CD4-positive, alpha-beta T cell treated with Interleukin-17A for 1 hour (primary cell): ENCODE measurements around the gene CPE.

ENCODE experiments used
- DNase-seq: peaks from one replicate; pipeline ENCODE4 v3.0.0-alpha.2; 2020

The CPE gene

DNA sequence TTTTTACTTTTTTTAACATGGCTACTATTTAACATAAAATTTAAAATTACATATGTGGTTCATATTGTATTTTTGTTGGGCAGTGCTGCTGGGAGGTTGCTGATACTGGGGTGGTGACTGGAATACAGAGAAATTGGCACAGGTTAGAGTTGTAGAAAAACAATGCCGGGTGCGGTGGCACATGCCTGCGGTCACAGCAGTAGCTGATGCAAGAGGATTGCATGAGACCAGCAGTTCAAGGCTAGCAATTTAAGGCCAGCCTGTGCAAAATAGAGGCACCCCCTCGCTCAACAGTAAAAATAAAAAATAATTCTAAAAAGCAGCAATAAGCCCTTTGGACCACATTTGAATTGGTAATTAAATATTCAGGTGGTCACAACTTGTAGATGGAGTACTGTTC, 11.8 kb upstream of the CPE start:
- DNase-seq = no peak

- DNase-seq = no peak
Measured at GRCh38 chr4:165368114-165368513, 10.7 kb upstream of the CPE start.

DNA sequence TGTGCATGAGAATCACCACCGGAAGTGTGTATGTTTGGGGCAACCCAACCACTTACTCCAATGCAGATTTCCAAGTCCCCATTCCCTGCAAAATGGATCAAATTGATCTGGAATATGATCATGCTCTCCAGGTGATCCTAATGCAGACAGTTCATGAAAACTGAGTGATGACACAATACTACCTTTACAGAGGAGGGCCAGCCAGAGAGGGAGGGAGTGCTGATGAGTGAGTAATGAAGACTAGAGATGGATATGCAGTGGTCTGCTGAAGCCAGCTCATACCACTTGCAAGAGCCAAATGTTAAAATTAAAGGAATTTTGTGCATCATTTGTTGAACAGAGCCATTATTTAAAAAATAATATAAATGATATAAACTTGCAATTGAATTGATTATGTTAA, 10.2 kb upstream of the CPE start:
- no peak for DNase-seq

GRCh38 chr4:165369522-165369921, 9.3 kb upstream of the CPE start:
- DNase-seq = no peak

DNA sequence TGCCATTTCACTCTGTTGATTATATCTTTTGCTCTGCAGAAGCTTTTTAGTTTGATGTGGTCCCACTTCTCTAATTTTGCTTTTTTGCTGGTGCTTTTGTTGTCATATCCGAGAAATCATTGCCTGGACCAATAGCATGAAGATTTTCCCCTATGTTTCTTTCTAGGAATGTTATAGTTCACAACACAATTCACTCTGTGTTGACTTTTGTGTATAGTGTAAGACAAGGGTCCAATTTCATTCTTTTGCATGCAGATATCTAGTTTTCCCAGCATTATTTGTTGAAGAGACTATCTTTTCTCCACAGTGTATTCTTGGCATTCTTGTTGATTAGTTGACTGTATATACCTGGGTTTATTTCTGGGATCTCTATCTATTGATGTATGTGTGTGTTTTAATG, 8.3 kb upstream of the CPE start:
- no peak for DNase-seq

DNA sequence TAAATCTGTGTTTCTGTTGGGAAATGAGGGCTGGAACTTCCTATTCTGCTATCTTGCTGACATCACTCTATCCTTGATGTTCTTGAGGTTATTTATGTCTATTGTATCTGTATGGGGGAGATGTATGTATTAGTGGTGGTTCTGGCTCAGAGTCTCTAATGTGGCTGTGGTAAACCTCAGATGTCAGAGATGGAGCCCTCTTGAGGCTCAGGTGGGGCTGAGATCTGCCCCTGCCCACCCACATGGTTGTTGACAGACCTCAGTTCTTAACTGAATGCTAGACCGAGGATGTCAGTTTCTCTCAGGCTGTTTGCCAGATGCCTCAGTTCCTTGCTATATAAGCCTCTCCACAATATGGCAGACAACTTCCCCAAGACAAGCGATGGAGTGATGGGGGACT, 3.3 kb upstream of the CPE start:
- DNase-seq = no peak

GRCh38 chr4:165378398-165378744, 437 bp upstream of the CPE start:
- DNase-seq = no peak

GRCh38 chr4:165379678-165380064, 863 bp downstream of the CPE start:
- no peak for DNase-seq

GRCh38 chr4:165380805-165381204, 2.0 kb downstream of the CPE start:
- DNase-seq = no peak

GRCh38 chr4:165381821-165382373, 3.1 kb downstream of the CPE start:
- no peak for DNase-seq

DNA sequence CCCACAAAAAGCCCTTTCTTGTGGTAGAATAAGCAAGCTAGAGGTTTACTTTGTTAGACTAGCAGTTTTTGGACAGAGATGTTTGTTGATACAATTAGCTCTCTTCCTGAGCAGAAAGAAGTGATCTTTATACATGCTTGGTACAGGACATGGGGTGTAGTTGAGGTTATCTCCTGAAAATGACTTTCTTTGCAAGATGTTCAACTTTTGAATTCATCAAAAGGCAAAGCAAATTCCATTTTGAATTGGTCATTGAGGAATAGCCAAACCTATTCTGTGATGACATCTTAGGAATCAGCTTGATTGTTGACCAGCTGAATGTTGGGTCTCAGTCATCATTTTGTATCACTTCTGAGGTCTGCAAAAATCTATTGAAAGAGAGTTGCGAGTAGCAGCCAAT, 3.8 kb downstream of the CPE start:
- no peak for DNase-seq

- DNase-seq = no peak
Measured at GRCh38 chr4:165383591-165384073, 4.8 kb downstream of the CPE start.

GRCh38 chr4:165384186-165384585, 5.4 kb downstream of the CPE start:
- no peak for DNase-seq

- no peak for DNase-seq
Measured at GRCh38 chr4:165384598-165384997, 5.8 kb downstream of the CPE start.

DNA sequence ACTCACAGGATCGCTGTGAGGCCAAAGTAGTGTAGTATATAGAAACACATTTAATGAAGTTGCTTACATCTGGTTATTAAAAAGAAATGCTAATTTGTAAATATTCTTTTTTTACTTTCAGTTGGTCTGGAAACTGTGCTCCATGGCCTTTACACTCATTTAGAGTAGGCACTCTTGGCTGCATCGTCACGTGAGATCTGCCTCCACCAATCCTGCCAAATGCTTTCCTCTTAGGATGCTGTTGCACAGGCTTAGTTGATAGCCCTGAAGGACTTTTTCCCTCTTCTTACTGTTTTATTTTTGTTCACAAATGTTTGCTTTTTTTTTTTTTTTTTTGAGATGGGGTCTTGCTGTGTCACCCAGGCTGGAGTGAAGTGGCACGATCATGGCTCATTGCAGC, 6.3 kb downstream of the CPE start:
- DNase-seq = no peak

GRCh38 chr4:165386328-165386727, 7.5 kb downstream of the CPE start:
- no peak for DNase-seq

DNA sequence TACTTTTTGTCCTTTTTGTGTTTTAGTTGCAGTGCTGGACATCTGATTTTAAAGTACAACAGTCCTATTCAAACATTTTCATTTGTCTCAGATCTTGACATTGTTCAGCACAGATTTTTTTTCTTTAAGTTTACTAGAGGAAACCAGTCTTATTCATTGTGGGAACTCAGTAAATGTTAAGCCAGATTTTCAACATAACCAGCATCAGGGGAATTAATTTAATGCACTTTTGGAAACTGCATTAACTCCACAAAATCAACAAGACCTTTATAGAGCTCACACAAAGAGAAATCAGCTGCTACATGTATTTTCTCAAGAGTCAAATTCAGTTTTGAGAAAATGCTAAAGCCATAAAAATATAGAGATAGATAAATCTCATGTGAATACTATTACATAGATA, 9.9 kb downstream of the CPE start:
- no peak for DNase-seq

DNA sequence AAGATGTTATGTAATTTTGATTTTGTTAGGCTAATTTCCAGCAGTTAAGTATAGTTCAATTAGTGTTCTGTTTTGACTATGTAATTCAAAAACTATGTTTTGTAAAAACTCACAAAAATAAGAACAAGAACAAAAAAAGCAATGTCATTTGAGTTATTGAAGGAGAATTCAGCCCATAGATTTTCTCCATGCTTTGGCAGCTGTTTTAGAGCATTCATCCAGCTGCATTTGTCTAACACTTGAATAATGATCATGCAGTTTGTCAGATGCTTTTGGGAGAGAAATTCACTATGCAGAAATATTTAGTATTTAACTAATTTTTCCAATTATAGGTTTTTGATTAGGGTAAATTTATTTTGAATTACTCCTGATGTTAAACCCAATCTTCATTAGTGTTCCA, 14.2 kb downstream of the CPE start:
- no peak for DNase-seq

- no peak for DNase-seq
Measured at GRCh38 chr4:165393704-165394103, 14.9 kb downstream of the CPE start.

DNA sequence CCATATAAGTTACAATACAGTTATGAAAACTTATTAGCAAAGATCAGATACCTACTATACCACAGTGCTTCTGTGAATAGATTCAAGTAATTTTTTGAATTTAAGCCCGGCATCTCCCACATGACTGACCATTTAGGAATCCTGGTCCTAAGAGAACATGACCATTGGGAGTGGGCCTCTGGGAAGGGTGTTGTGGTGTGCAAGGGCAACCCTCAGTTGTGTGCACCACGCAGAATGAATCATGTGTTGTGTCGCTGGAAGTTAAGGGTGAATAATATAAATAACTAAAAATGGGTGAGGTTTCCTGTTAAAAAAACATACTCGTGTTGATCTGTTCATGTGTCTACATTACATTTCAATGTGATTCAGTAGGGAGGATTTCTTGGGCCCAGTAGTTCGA, 15.5 kb downstream of the CPE start:
- no peak for DNase-seq

- peak; percentile 15 for DNase-seq
Measured at GRCh38 chr4:165398570-165398969, 19.8 kb downstream of the CPE start.

- DNase-seq = no peak
Measured at GRCh38 chr4:165402375-165402774, 23.6 kb downstream of the CPE start.

DNA sequence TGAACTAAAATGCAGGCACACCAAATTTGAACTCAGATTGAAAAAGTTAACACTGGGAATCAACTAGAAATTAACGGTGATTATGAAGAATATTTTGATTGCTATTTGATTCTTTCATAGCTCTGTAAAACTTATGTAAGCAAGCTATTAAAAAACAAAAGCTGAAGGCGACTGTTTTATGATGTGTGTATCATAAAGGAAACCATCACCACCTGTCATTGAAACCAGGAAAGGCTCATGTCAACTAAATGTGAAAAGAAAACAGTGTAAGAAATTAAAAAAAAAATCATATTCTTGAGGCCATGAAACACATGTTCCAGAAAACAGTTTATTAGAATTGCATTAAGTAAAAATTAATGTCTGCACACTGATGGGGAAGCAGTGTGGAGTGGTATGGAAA, 24.2 kb downstream of the CPE start:
- no peak for DNase-seq

DNA sequence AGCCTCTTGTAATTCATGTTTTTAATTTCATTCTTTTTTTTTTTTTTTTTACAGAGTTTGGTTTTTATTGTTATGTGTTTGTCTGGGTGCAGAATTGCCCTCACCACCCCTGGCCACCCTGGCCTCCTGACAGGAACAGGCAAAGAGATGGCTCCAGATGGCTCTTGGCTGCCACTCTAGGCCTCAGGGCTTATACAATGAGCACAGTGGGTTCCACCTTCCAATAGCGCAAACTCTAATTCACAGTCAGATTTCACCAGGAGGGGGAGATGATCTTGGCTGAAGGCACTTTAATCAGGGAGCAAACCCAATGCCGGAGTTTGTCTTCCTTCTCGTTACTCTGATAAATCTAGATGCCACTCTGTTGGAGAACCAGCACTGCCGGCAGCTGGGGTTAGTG, 24.8 kb downstream of the CPE start:
- no peak for DNase-seq

- DNase-seq = no peak
Measured at GRCh38 chr4:165404080-165404479, 25.3 kb downstream of the CPE start.

GRCh38 chr4:165404696-165405095, 25.9 kb downstream of the CPE start:
- no peak for DNase-seq
